Lower leg skin (tissue), 3 donors: ENCODE results near the gene KCNQ2.

Source experiments
- POLR2A ChIP-seq, 2 donors: fragments of 450-650 bp; IDR thresholded peaks; one replicate each; pipeline ENCODE4 v1.6.1; 2016 to 2017; ENCODE audit warnings: antibody characterized with exemption in 2 of 2, mild to moderate bottlenecking in 1 of 2, moderate library complexity in 1 of 2
- TF ChIP-seq, protein P1 (sequence below), 3 donors: fragments of 450-650 bp; IDR thresholded peaks; one replicate each; pipeline ENCODE4 v1.5.1; 2016; ENCODE audit warnings: antibody characterized with exemption in 3 of 3, mild to moderate bottlenecking in 3 of 3, moderate library complexity in 2 of 3

DNA sequence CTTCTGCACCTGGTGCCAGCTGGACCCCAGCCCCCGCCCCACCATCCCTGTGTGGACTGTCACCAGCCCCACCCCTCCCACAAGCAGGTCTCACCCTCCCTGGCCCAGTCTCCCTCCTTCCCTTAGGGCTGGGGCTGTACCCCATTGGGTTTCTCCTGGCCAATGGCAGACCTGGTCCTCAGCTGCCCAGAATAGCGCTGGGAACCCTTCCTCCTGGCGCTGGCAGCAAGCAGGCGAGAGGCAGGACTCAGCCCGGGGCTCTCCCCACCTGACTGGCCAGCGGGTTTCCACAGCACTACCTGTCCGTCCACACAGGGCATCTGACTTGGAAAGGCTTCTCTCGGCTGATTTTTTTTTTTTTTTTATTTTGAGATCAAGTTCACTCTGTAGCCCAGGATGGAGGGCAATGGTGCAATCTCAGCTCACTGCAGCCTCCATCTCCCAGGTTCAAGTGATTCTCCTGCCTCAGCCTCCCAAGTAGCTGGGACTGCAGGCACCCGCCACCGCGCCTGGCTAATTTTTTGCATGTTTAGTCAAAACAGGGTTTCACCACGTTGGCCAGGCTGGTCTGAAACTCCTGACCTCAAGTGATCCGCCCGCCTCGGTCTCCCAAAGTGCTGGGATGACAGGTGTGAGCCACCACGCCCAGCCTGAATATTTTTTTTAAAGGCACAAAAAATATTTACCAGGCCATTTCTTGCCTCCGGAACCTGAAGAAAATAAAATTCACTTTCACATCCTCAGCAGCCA is 89.7 kb downstream of the KCNQ2 start:
- TF ChIP-seq, protein P1, sequence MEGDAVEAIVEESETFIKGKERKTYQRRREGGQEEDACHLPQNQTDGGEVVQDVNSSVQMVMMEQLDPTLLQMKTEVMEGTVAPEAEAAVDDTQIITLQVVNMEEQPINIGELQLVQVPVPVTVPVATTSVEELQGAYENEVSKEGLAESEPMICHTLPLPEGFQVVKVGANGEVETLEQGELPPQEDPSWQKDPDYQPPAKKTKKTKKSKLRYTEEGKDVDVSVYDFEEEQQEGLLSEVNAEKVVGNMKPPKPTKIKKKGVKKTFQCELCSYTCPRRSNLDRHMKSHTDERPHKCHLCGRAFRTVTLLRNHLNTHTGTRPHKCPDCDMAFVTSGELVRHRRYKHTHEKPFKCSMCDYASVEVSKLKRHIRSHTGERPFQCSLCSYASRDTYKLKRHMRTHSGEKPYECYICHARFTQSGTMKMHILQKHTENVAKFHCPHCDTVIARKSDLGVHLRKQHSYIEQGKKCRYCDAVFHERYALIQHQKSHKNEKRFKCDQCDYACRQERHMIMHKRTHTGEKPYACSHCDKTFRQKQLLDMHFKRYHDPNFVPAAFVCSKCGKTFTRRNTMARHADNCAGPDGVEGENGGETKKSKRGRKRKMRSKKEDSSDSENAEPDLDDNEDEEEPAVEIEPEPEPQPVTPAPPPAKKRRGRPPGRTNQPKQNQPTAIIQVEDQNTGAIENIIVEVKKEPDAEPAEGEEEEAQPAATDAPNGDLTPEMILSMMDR (IDR thresholded peaks at IDR 0.05) = no peak
- TF ChIP-seq POLR2A (IDR thresholded peaks at IDR 0.05) = no peak
